Measurements from ENCODE around the gene SNX15.

- TF ChIP-seq, protein P1, sequence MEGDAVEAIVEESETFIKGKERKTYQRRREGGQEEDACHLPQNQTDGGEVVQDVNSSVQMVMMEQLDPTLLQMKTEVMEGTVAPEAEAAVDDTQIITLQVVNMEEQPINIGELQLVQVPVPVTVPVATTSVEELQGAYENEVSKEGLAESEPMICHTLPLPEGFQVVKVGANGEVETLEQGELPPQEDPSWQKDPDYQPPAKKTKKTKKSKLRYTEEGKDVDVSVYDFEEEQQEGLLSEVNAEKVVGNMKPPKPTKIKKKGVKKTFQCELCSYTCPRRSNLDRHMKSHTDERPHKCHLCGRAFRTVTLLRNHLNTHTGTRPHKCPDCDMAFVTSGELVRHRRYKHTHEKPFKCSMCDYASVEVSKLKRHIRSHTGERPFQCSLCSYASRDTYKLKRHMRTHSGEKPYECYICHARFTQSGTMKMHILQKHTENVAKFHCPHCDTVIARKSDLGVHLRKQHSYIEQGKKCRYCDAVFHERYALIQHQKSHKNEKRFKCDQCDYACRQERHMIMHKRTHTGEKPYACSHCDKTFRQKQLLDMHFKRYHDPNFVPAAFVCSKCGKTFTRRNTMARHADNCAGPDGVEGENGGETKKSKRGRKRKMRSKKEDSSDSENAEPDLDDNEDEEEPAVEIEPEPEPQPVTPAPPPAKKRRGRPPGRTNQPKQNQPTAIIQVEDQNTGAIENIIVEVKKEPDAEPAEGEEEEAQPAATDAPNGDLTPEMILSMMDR (IDR thresholded peaks at IDR 0.05; ENCODE audit: borderline replicate concordance, extremely low read depth, low read length, poor library complexity, severe bottlenecking), result peak; percentile 26
- TF ChIP-seq EZH2 (IDR thresholded peaks at IDR 0.05; ENCODE audit: borderline replicate concordance, low read depth, low read length, severe bottlenecking), result no peak
These were observed 50.2 kb downstream of the SNX15 start for GRCh38 chr11:65077451-65077850.
